ENCODE measurements around the gene ARHGAP23. TPM values are rescaled to one million over a fixed set of nuclear protein-coding genes. Genes with fewer than 3 reads are reported as not detected.
A peak's percentile ranks its signal among the peaks of the same experiment; 100 is the strongest.

Gene ARHGAP23
- total RNA-seq, 2 donors from 2014 or later: 9.4 to 18.0 TPM

GRCh38 chr17:38508570-38508950 is 80.3 kb downstream of the ARHGAP23 start:
- H3K4me3 Mint-ChIP-seq: no peak overlapping the region
- H3K27ac ChIP-seq (ENCODE audit: low read depth, low read length): no peak overlapping the region

GRCh38 chr17:38508954-38509771 is 80.9 kb downstream of the ARHGAP23 start:
- no peak overlapping the region for H3K4me3 ChIP-seq (ENCODE audit: low read length)
- H3K4me1 ChIP-seq (ENCODE audit: control insufficient read depth, insufficient read depth, low read length): no peaks in the 10 kb centered on the region
- peak; percentile 99 for DNase-seq
- H3K36me3 Mint-ChIP-seq (ENCODE audit: low read depth): no peaks in the 10 kb centered on the region
- H3K4me1 Mint-ChIP-seq: peaks cover 14% of the 10 kb centered on the region
- peak overlapping the region; percentile 64 for H3K27ac Mint-ChIP-seq
- no peaks in the 10 kb centered on the region for H3K36me3 ChIP-seq (ENCODE audit: control insufficient read depth, insufficient read depth, low read length)
- peaks cover 47% of the 10 kb centered on the region for H3K27me3 Mint-ChIP-seq (ENCODE audit: insufficient read depth)
- TF ChIP-seq CTCF (conservative IDR thresholded peaks at IDR 0.05): peak; percentile 96
- no peak overlapping the region for H3K27ac ChIP-seq (ENCODE audit: low read depth, low read length)
- WGBS, 2 experiments (ENCODE audit: insufficient coverage in 1 of 2, insufficient read length in 1 of 2): 31 to 37% methylated on average over 13 to 27 of the region's 27 CpGs
- H3K9me3 ChIP-seq (ENCODE audit: control insufficient read depth, low read length): no peaks in the 10 kb centered on the region
- H3K9ac ChIP-seq (ENCODE audit: extremely low read depth, low read length, poor library complexity, severe bottlenecking): no peak overlapping the region
- peak overlapping the region; percentile 47 for H3K4me3 Mint-ChIP-seq
- H3K27me3 ChIP-seq (ENCODE audit: control insufficient read depth, insufficient read depth, low read length, poor library complexity, severe bottlenecking): peaks cover 35% of the 10 kb centered on the region
- no peaks in the 10 kb centered on the region for H3K9me3 Mint-ChIP-seq

More at GRCh38 chr17:38508570-38508950, 80.3 kb downstream of the ARHGAP23 start:
- H3K4me3 ChIP-seq (ENCODE audit: low read length): no peak overlapping the region
- WGBS, 2 experiments (ENCODE audit: insufficient coverage in 1 of 2, insufficient read length in 1 of 2): 69 to 87% methylated on average over 4 to 6 of the region's 6 CpGs
- H3K9ac ChIP-seq (ENCODE audit: extremely low read depth, low read length, poor library complexity, severe bottlenecking): no peak overlapping the region
- H3K27me3 ChIP-seq (ENCODE audit: control insufficient read depth, insufficient read depth, low read length, poor library complexity, severe bottlenecking): peaks cover 35% of the 10 kb centered on the region
- no peaks in the 10 kb centered on the region for H3K36me3 ChIP-seq (ENCODE audit: control insufficient read depth, insufficient read depth, low read length)
- Mint-ChIP-seq H3K9me3 (no peaks in the 10 kb centered on the region), H3K27me3 (ENCODE audit: insufficient read depth) (peaks cover 47% of the 10 kb centered on the region), H3K4me1 (peaks cover 14% of the 10 kb centered on the region), H3K27ac (no peak overlapping the region), H3K36me3 (ENCODE audit: low read depth) (no peaks in the 10 kb centered on the region)
- H3K9me3 ChIP-seq (ENCODE audit: control insufficient read depth, low read length): no peaks in the 10 kb centered on the region
- peak; percentile 78 for DNase-seq
- H3K4me1 ChIP-seq (ENCODE audit: control insufficient read depth, insufficient read depth, low read length): no peaks in the 10 kb centered on the region
- no peak for TF ChIP-seq CTCF (conservative IDR thresholded peaks at IDR 0.05)

DNA sequence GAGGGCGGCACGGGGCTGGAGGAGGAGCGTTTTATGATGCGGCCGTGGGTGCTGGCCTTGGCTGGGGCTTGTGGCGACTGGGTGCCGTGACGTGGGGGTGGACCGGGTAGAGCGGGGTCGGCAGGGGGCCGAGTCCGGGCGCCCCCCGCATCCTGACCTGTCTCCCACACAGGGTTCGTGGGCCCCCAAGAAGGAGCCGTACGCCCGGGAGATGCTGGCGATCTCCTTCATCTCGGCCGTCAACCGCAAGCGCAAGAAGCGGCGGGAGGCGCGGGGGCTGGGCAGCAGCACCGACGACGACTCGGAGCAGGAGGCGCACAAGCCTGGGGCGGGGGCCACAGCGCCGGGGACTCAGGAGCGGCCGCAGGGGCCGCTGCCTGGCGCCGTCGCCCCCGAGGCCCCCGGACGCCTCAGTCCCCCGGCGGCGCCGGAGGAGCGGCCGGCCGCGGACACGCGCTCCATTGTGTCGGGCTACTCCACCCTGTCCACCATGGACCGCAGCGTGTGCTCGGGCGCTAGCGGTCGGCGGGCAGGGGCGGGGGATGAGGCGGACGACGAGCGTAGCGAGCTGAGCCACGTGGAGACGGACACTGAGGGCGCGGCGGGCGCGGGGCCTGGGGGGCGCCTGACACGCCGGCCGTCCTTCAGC is 81.6 kb downstream of the ARHGAP23 start:
- peak; percentile 86 for DNase-seq
- Mint-ChIP-seq H3K36me3 (ENCODE audit: low read depth) (no peaks in the 10 kb centered on the region), H3K27ac (peak overlapping the region; percentile 64), H3K4me3 (peak overlapping the region; percentile 47), H3K4me1 (peaks cover 14% of the 10 kb centered on the region), H3K27me3 (ENCODE audit: insufficient read depth) (peaks cover 47% of the 10 kb centered on the region), H3K9me3 (no peaks in the 10 kb centered on the region)
- H3K4me3 ChIP-seq (ENCODE audit: low read length): no peak overlapping the region
- H3K4me1 ChIP-seq (ENCODE audit: control insufficient read depth, insufficient read depth, low read length): no peaks in the 10 kb centered on the region
- peaks cover 35% of the 10 kb centered on the region for H3K27me3 ChIP-seq (ENCODE audit: control insufficient read depth, insufficient read depth, low read length, poor library complexity, severe bottlenecking)
- H3K36me3 ChIP-seq (ENCODE audit: control insufficient read depth, insufficient read depth, low read length): no peaks in the 10 kb centered on the region
- no peak overlapping the region for H3K9ac ChIP-seq (ENCODE audit: extremely low read depth, low read length, poor library complexity, severe bottlenecking)
- TF ChIP-seq CTCF (conservative IDR thresholded peaks at IDR 0.05): no peak
- no peak overlapping the region for H3K27ac ChIP-seq (ENCODE audit: low read depth, low read length)
- no peaks in the 10 kb centered on the region for H3K9me3 ChIP-seq (ENCODE audit: control insufficient read depth, low read length)
- 3 to 6% methylated on average over 26 to 80 of the region's 80 CpGs for WGBS, 2 experiments (ENCODE audit: insufficient coverage in 1 of 2, insufficient read length in 1 of 2)

Measured in endodermal cell (in vitro differentiated cells).